ENCODE results near the gene ZFHX3.
A peak's percentile ranks its signal among the peaks of the same experiment; 100 is the strongest.

Gene ZFHX3

DNA sequence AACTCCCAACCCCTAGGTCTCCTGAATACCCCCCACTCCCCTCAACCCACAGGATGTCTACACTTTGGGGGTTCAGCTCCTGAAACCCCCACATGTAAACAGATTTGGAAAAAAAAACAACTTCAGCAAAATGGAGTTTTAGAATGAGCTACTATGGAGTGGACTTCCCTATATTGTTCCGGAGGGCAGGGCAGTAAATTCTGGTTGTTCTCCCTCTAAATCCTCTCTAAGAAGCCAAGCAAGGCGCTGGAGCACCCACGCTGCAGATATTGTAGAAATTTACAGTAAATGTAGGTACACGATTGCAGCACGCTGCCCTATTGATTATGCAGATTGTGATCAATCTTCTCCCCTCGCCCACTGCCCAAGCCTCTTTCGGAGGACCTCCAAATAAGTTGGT lies 8.5 kb upstream of the ZFHX3 start:
- no peak for DNase-seq

DNA sequence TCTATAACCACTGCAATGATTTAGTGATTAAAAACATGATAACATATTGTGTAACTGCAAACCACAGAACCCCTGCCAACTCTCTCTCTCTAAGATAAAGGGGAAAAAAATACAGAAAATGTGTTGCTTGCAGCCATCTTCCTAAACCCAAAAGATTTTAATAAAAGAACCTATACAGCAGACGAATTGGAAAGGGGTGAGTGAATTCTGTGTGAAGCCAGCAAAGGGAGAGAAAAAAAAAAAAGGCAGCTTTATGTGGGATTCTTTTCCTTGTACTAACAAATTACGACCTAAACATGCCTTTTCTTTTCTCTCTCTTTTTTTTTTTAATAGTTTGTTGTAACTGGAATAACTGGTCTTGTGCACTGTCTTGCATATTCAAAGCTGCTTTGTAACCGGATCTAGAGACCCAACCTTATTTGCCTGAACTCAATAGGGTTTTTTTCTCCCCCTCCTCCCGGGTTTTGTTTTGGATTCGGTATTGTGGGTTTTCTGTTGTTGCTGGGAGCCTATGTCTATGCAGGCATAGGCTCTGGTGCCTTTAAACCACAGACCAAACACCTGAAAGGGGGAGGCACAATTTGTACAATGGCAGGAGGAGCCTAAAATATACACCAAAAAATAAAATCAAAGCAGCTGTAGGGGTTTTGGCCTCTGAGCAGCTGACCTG lies 7.0 kb upstream of the ZFHX3 start:
- peak; percentile 62 for DNase-seq

DNA sequence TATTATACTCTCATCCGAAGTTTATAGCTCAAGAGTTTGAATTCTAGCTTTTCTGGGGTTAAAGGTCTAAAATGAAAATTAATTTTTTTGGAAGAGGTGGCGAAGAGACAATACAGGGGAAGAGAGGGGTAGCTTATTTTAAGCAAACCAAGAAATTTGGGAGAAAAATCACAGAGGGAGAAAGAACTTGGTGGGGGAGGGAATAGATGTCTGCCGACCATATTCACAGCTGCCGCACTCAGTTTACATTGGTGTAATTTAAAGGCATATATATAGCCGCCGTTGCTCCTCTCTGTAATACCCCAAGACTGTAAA lies 6.5 kb upstream of the ZFHX3 start:
- DNase-seq = no peak

DNA sequence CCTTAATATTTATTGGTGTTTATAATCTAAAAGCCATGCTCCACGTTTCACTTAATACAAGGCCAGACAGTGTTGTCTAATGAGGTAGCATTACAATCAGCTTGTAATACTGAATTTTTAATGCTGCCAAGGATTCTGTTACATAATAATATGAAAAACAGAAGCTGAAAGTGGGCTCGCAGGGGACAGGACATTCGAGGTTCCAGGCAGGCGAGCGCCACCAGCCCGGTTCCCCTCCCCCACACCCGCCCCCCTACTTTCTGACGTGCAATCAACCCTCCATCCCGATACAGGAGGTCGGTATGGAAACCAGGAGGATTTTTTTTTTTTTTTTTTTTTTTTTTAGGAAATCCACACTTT lies 6.2 kb upstream of the ZFHX3 start:
- no peak for DNase-seq

DNA sequence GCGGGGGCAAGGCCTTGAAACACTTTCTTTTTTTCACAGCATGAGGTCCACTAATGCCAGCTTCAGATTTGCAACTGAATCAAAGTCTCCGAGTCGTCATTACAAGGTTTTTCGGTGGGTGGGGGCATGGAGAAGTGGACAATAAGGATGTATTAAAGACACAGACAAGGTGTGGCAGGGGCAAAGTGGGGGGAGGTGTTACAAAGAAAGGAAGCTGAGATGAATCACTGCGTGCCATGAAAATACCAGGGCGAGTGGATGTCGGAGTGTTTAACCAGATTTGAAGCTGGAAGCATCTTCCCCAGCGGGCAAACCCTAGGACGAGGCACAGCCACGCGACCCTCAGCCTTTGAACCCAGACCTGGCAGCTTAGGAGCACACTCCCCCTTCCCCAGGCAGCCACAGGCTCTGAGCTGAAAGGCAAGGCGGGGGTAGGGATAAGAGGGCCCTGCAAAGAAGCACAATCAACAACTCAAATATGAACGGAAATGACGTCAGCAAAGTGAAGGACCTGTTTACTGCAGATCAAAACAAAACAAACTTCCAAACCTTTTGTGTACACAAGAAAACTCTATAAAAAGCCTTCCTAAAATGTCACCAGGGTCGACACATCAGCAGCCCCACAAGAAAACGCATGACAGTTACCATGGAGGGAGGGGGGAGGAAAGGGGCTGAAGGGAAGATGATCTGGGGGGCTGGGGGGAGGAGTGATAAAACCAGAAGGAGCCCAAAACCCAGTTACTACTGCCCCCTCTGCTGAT lies 5.6 kb upstream of the ZFHX3 start:
- DNase-seq = peak; percentile 53

DNA sequence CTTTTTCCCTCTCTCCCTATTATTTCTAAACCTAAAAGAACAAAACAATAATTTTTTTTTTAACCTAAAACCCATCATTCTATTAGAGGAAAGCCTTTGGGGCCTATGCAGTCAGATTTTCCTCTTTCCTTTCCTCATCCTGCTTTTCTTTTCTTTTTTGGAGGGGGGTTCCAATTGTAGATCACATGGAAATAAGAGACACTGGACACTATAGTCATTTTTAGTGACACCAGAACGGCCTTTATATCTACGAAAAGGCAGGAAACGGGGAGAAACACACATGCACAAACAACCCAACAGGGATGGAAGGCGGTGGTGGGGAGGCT lies 5.1 kb upstream of the ZFHX3 start:
- DNase-seq = no peak

GRCh38 chr16:73052576-73052975 lies 4.6 kb upstream of the ZFHX3 start:
- DNase-seq = no peak

GRCh38 chr16:73051961-73052360 lies 4.0 kb upstream of the ZFHX3 start:
- DNase-seq = no peak

DNA sequence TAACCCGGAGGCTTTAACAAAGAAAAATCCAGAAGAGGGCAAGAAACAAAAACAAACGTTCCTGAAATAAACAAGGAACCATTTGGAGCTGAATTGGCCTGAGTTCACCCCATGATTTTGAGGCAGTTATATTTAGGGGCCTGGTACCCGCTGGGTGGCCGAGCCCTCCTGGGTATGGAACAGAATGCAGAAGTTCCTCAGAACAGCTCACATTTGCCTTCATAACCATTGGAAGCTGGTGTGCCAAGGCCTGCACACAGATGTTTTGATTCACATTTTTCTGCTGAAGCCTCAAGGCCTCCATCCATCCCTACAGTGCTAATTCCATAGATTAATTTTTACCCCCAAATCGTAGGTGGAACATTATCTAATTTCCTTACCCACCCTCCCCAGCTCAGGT lies 3.3 kb upstream of the ZFHX3 start:
- DNase-seq = no peak

DNA sequence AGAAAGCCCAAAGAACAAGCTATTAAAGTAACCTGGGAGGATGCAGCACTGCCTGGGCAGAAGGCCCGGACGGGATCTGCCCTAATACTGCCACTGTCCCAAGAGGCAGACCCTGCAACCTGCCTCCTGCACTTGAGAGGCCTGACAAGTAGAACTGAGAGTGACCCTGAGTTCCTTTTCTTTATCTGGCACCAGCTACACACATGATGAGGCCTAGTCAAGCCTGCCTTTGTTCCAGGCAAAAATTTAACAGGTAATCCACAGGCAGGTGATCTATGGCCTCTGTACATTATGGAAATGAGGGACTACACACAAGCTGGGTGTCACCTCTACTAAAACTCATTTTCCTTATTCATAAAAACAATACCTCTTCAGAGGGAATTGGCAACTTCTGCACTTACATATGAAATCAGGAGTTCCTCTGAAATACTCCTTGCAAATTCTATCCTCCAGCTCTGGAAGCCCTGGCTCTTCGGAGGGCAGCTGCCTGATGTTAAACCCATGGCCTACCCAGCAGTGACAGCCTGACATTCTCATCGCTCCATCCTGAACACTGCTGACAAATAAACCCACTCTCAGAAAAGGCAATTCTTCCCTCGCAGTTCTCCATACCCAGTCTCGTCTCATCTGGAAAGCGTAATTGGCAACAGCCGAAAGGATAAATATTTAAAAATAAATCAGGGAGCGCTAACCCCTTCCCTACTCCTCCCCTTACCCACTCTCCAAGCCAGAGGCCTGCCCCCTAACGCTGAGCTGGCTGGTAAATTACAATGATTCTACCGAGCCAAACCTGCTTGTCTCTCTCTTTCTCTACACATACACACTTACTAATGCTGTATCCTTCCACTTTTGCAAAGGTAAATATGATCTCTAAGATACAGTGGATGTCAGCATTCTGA lies 2.5 kb upstream of the ZFHX3 start:
- DNase-seq = no peak

DNA sequence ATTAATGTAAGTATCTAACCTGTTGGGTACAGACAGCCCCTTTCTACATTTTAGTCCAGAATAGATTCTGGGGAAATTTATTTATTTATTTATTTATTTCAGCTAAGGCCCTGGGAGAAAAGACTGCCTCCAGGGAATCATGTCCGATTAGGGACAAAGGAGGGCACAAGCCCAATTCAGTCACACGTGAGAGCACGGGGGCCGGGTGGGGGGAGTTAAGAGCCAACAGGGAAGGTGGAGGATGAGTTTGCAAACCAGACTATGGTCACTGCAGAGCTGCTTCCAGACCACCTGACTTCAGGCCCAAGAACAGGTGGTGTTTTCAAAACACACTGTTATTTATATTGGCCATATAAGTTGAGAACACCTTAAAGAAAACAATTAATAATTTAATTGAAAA lies 1.6 kb upstream of the ZFHX3 start:
- DNase-seq = no peak

GRCh38 chr16:73049091-73049490 lies 1.2 kb upstream of the ZFHX3 start:
- no peak for DNase-seq

DNA sequence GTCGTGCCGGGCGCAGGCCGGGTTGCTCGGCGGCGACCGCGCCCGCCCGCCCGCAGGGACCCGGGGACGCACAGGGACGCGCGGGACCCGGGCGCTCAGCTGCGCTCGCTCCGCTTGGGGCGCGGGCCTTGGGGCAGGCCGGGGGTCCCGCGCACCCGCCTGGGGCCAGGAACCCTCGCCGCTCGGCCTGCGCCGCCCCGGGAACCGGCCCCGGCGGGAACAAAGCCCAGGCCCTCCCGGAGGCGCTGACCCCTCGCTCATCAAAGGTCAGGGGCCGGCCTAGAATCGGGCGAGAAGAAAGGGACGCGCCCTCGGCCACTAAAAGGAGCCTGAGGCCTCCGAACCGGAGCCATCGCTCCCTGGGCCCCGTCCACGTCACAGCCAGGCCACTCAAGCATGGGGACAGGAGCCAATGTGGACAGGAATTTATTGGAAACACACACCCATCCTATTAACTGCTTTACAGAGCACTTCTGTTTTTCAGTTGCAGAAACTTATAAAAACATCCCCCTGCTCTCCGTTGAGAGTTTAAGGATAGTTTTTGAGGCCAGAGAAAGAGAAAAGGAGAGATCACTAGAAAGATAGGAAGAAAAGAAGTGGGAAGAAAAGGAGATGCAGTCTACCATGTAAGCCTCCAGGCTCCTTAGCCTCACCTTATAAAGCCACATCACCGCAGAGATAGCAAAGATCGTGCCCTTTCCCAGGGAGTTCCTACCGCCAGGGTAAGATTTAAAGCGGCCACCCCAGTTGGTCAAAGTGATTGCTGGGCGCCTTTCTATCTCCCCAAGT lies 558 bp upstream of the ZFHX3 start:
- DNase-seq = peak; percentile 54

- peak; percentile 97 for DNase-seq
Measured at GRCh38 chr16:73047221-73047535, 750 bp downstream of the ZFHX3 start.

GRCh38 chr16:73046849-73047214 lies 1.1 kb downstream of the ZFHX3 start:
- no peak for DNase-seq

GRCh38 chr16:73046202-73046848 lies 1.6 kb downstream of the ZFHX3 start:
- DNase-seq = no peak

DNA sequence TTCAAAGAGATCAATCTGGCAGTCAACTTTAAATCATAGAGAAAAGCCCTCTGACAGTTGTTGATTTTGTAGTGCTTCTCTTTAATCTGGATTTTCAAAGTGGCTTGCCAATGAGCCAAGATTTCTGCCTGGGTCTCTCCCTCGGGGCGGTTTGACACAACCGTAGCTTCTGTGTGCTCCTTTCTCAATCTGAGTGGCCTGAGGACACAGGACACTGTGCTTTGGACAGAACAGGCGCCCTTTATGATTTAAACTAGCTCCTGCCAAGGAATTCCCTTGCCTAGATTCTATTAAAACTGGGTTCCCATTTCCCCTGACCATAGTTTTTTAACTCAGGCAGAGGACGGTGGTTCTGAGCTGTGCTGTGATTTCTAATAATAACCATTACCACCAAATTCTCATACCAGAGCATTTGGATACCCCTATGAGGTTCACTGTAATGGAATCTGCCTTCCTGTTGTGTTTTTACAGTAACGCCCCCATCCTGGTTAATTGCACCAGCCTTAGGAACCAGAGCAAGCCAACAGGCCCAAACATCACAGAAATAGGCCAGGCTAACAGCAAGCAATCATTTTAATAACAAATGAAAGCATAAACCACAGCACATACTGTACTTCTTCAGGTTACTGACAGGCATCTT lies 4.0 kb downstream of the ZFHX3 start:
- DNase-seq = peak; percentile 51

DNA sequence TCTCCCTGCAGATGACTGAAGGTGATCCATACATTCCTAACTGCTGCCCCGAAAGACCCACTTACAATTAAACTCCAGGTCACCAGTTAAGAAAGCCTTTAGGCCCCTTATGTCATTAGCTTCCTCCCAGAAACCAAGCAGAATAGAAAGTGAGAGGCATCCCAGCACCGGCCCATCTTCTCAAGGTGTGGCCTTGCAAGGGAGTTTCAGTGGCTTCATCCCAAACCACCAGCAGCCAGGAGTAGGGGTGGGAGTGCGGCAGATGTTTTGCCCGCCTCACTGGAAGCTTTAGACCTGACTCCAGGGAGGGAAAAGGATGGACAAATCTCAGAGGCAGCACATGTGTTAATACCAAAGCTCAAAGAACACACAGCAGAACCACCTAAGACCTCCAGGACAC lies 5.1 kb downstream of the ZFHX3 start:
- DNase-seq = no peak

DNA sequence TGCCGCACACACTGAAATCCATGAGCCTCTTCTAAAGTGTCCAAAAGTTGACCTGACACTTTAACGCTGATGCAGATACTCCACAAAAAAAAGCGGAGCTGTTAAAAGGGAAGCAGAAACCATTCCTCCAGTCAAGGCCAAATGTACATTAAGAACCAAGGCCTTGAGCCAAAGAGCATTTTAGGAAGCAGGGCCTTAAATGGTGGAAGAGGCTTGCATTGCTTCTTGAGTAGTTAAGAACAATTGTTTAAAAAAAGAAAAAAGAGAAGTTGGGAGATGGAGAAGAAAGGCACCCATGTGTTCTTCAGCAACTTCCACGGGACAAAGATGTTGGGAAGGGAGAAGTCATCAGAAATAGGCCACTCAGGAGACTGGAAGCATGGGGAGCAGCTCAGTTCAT lies 6.3 kb downstream of the ZFHX3 start:
- no peak for DNase-seq

DNA sequence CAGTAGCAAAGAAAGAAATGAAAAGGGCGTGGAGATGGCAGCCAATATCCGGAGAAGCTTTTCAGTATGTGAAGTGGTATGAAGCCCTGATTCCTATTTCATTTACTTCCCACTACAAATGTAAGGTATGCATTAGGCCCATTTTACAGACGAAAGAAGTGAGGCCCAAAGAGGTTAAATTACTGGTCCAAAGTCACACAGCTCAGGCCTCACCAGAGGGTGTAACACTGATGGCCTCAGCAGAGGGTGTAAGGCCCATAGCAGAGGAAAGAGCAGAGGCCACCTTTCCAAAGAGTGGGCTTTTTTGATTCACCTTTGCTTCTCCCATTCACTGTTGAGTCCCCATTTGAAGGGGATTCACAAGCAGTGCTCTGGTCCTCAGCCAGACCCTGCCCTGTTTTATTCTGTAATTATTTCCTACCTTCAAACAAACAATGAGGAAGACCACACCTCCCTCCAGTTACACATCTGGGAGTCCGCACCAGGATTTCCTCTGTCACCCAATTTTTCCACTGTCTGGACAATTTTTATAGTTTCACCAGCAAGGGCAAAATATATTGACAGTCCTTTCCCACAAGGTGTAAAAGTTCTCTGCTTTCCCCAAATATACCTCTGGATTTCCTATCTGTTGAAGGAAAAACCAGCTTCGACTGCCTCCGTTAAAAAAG lies 7.1 kb downstream of the ZFHX3 start:
- DNase-seq = no peak

GRCh38 chr16:73040136-73040535 lies 7.8 kb downstream of the ZFHX3 start:
- no peak for DNase-seq

Measured in EL (cell line).